ENCODE results near the gene FRMD4B.

GRCh38 chr3:69342074-69342473 is 43.8 kb downstream of the FRMD4B start:
- TF ChIP-seq, protein P1, sequence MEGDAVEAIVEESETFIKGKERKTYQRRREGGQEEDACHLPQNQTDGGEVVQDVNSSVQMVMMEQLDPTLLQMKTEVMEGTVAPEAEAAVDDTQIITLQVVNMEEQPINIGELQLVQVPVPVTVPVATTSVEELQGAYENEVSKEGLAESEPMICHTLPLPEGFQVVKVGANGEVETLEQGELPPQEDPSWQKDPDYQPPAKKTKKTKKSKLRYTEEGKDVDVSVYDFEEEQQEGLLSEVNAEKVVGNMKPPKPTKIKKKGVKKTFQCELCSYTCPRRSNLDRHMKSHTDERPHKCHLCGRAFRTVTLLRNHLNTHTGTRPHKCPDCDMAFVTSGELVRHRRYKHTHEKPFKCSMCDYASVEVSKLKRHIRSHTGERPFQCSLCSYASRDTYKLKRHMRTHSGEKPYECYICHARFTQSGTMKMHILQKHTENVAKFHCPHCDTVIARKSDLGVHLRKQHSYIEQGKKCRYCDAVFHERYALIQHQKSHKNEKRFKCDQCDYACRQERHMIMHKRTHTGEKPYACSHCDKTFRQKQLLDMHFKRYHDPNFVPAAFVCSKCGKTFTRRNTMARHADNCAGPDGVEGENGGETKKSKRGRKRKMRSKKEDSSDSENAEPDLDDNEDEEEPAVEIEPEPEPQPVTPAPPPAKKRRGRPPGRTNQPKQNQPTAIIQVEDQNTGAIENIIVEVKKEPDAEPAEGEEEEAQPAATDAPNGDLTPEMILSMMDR (IDR thresholded peaks at IDR 0.05), result no peak
- no peak for TF ChIP-seq POLR2A (IDR thresholded peaks at IDR 0.05)

All from lower leg skin (tissue), 3 donors.